SHP77 treated with DMSO at 0.1 percent for 48 hours (cell line): ENCODE results near the gene TTLL8.

ENCODE experiments used
- DNase-seq: peaks from one replicate; lab custom pipeline; 2025; lab: John Stamatoyannopoulos, UW

Gene TTLL8

DNA sequence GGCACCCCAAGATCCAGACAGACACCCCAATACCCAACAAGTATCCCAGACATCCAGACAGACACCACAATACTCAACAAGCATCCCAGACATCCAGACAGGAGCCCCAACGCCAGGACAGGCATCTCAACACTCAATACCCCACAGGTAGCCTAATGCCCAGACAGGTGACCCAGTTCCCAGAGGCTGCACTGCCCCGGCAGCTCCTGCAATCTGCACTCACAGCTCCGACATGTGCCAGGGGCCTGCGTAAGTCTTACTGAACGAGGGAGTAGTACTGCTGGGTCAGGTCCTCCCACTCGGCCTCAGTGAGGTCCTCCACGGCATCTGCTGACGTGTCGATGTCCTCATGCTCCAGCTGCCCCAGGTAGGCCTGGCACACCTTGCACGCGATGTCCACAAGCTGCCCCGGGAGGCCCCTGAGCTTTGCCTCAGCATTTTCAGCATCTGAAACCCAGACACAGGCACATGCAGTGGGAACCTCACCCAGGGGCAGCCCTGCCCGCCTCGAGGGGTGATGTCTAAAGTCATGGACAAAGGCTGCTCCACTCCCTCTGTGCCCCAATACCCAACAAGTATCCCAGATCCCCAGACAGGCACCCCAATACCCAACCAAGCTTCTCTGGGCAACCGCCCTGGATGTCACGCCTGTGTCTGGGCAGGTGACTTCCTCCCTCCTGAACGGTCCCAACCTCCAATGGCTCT, 16.6 kb downstream of the TTLL8 start:
- no peak for DNase-seq

- no peak for DNase-seq
These were observed 17.4 kb downstream of the TTLL8 start for GRCh38 chr22:50040717-50041116.

- DNase-seq = no peak
These were observed 18.2 kb downstream of the TTLL8 start for GRCh38 chr22:50039669-50040443.

DNA sequence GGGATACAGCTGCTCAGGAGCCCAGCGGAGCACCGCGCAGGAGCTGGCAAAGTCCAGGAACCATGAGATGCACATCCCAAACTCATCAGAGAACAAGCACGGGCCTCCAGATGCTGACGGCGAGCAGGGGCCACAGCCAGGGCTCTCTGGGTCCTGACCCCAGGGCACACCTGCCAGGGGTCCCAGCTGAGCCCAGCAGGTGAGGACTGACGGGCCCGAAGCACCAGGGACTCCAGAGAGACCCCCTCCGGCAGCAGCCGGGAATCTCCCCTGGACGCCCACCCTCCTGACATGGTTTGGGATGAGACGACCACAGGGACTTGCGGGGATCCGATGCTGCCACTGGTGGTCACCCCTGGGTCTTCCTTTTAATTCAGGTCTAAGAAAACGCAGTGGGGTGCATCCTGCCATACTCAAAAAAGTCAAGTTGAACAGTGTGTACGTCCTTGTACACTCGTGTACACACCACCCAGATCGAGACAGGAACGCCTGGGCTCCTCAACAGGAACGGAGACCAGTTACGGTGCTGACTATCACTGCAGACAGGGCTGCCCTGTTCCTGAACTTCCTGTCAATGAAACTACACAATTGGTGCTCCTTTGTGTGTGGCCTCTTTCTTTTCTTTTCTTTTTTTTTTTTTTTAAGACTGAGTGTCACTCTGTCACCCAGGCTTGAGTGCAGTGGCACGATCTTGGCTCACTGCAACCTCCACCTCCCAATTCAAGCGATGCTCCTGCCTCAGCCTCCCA, 21.9 kb downstream of the TTLL8 start:
- no peak for DNase-seq

GRCh38 chr22:50035131-50035881, 22.8 kb downstream of the TTLL8 start:
- no peak for DNase-seq

GRCh38 chr22:50034126-50035081, 23.7 kb downstream of the TTLL8 start:
- no peak for DNase-seq

GRCh38 chr22:50032941-50033601, 25.0 kb downstream of the TTLL8 start:
- DNase-seq = no peak

DNA sequence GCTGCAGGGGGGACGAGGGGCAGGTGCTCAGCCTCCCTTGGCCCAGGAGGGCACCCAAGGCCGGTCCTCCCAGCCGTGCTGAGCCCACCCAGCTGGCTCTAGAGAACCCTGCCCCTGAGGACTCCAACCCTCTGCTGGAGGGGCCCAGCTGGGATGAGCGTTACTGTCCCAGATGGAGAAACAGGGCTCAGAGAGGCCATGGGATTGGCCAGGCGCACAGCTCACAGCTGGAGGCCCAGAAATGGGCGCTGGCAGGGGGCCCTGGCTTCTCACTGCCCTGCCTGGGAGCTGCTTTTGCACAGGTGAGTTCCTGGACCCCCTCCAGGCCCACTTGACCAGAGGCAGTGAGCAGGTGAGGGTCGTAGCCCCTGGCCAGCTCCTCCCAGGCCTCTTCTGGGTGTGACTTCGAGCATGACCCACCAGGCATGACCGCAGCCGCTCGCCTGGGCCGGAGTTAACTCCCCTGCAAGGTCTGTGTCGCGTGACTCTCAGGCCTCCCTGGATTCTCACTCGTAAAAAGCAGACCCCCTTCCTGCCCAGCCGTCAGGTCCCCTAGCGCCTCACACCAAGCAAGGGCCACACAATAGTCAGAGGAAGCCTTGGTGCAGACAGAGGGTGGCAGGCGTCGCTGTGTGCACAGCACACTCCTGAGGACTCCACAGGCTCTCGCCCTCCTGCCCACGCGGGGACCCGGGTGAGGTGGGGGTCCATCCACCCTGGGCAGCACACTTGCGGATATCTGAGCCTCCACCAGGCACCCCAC, 25.8 kb downstream of the TTLL8 start:
- no peak for DNase-seq

GRCh38 chr22:50031189-50032091, 26.7 kb downstream of the TTLL8 start:
- no peak for DNase-seq

GRCh38 chr22:50030297-50031188, 27.6 kb downstream of the TTLL8 start:
- DNase-seq = peak; percentile 11

GRCh38 chr22:50027639-50028537, 30.2 kb downstream of the TTLL8 start:
- DNase-seq = no peak

GRCh38 chr22:50025993-50026392, 32.1 kb downstream of the TTLL8 start:
- DNase-seq = no peak

DNA sequence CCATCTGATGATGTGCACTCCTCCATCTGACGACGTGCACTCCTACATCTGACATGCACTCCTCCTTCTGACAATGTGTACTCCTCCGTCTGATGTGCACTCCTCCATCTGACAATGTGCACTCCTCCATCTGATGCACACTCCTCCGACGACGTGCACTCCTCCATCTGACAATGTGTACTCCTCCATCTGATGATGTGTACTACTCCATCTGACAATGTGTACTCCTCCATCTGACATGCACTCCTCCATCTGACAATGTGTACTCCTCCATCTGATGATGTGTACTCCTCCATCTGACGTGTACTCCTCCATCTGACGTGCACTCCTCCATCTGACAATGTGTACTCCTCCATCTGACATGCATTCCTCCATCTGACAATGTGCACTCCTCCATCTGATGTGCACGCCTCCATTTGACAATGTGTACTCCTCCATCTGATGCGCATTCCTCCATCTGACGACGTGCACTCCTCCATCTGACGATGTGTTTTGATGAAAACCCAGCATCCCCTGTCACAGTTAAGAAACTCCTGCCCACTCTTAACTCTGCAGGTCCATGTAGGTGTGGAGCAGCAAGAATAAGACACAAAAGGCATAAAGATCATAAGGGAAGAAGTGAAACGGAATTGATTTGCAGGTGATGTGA, 35.8 kb downstream of the TTLL8 start:
- no peak for DNase-seq

DNA sequence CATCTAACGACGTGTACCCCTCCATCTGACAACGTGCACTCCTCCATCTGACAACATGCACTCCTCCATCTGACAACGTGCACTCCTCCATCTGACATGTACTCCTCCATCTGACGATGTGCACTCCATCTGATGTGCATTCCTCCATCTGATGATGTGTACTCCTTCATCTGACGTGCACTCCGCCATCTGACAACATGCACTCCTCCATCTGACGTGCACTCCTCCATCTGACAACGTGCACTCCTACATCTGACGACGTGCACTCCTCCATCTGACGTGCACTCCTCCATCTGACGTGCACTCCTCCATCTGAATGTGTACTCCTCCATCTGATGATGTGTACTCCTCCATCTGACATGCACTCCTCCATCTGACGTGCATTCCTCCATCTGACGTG, 37.5 kb downstream of the TTLL8 start:
- DNase-seq = no peak

DNA sequence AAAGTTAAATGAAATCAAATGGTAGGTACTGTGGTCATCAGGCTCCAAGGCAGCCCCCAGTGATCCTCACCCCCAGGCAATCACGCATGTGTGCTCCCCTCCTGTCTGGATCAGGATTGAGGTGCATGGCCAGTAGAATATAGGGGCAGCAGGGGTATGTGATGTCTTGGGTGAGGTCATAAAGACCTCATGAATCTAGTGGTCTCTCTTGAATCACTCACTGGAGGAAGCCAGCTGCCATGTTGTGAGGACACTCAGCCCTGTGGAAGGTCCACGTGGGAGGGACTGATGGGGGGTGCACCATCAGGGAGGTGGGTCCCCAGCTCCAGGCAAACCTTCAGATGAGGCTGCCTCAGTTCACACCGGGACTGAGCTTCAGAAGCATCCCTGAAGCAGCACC, 38.8 kb downstream of the TTLL8 start:
- no peak for DNase-seq
